ENCODE measurements around the gene HOXA6.

Gene HOXA6

DNA sequence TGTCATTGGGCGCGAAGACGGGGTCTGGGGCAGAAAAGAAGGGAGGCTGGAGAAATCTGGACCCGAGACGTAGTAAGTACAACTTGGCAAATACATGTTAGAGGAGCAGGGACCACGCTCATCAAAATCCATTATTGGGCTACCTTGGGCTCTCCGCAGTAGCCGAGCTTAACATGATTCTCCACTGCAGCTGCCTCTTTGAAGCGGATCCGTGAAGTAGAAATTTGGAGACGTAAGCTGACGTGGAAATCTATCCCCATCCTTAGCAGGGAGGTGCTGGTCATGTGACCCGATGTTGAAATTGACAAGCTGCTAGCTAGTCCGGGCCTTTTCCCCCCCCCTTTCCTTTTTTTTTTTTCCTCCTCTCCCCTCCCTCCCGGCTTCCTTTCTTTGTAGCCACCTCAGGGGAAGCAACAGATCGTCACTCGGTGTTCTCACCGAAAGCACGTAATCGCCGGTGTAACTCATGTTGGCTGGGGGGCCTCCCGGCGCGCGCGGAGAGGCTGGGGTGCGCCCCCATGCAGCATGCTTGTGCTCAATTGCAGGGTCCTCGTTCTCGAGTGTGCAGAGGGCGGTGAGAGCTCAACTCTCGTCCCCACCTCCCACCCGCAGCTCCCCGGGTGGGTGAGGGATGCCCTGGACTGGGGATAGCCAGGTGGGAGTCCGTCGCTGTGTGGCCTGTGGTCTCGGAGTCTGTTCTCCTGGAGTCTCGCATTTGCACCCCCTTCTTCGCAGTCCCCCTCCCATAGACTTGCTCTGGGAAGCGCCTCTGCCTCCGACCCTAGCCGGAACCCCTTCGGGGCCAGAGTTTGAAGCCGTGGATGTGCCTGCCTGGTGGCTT lies 37.7 kb upstream of the HOXA6 start, which contains the start of gene HOXA11:
Gene HOXA11 (minus strand): TSS at position 220 of the 841 bp plus-strand sequence. CDS start 88 bp downstream, at position 132.
- in situ Hi-C loops (cut with MboI; ENCODE audit: low sequenced_read_pairs) = no loop called here

DNA sequence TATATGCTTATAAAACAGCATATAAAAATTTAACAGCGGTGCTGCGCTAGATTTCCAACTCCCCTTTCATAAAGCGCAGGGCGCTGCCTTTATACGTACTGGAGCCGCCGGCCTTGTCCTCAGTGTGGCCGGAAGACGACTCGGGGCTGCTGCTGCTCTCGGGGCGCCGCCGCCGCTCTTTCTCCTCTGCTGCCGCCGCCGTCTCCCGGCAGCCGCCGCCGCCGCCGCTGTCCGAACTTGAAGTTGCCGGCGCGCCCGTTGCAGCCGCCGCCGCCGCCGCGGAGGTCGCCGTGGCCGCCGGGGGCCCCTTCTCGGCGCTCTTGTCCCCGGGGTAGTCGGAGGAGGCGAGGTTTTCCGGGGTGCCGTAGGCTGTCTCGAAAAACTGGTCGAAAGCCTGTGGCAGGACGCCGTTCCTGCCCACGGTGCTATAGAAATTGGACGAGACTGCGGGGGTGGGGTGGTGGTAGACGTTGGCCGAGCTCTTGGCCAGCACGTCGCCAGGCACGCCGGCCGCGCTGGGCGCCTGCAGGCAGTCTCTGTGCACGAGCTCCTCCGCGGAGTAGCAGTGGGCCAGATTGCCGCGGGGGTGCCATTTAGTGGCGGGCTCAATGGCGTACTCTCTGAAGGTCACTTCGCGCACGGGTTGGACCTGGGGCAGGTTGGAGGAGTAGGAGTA lies 36.9 kb upstream of the HOXA6 start:
- in situ Hi-C loops (cut with MboI; ENCODE audit: low sequenced_read_pairs) = no loop called here

DNA sequence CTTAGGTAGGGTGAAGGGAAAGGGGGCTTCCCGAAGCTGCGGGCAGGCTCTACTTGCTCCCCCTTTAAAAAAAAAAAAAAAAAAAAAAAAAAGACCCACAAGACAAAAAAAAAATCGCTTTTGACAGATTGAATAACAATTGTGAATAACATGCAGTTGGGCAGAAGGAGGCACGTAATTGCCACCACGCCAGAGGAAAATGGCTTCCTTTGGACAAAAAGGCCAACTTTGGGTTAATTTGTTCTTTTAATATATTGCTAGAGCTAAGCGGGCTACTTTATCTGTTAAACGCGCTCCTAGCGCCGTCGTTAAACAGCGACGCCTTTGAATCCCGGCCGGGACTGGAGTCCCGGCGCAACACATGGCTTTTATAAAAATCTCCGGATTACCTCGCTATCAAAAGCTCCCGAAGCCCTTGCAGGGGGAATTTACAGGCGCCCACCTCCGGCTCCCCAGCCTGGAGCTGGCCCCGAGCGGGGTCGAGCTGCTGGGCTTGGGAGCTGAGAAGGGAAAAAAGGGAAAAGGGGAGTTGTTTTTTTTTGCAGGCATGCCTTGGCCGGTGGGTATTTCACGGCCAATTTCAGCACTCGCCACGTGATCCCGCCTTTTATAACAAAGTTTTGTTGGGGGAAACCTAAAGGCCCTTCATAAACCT lies 36.2 kb upstream of the HOXA6 start:
- in situ Hi-C loops (cut with MboI; ENCODE audit: low sequenced_read_pairs) = no loop called here

DNA sequence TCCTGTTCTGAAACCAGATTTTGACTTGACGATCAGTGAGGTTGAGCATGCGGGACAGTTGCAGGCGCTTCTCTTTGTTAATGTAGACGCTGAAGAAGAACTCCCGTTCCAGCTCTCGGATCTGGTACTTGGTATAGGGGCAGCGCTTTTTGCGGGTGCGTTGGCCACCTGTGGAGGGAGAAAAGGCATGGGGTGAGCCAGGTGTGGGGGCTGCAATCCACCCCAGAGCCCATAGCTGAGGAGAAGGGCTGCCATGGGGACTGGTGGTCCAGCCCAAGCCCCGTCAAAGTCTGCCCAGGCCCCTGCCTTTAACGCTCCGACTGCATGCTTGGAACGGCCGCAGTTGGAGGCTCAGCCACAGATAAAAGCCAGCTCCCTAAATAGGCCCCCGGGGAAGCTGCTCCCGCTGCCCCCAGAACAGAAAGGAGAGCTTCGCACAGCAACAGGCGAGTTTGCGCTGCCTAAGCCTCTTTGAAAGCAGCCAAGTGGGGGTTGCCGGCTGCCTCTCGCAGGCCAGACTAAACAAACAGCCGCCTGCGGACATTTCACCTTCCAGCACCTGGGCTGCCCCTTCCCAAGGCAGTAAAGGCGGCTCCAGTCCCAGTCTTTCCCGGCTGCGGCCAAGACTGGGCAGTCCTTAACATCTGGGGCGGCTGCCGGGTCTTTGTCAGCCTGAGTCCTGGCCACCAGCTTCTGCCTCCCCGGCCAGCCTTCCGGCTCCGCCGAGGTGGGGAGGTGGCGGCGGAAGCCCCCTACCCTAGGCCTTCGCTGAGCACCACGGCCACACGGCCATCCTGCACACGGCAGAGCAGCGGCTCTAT lies 35.5 kb upstream of the HOXA6 start:
- in situ Hi-C loops (cut with MboI; ENCODE audit: low sequenced_read_pairs) = no loop called here

DNA sequence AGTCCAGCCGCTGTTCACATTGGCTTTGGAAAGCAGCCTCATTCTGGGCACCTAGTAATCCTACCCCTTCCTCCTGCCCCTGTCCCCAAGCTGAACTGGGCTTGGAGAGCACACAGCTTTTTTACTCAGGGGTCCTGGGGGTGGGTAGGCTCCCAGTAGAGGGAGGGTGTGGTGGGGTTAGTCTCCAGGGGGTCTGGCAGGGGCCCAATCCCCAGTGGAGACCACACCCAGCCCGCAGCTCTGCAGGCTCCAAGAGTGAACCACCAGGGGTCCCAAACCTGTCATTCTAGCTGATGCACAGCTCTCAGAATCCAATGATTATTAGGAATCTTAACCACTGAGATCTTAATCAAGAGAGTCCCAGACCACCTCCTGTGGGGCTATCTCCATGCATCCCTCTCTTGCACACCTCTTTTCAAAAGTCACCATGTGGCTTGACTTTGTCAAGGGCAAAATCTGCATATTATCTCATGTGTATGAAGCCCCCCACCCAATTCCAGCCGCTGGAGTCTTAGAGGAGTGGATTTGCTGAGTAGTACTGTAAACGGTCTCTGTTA lies 34.8 kb upstream of the HOXA6 start:
- in situ Hi-C loops (cut with MboI; ENCODE audit: low sequenced_read_pairs) = no loop called here

DNA sequence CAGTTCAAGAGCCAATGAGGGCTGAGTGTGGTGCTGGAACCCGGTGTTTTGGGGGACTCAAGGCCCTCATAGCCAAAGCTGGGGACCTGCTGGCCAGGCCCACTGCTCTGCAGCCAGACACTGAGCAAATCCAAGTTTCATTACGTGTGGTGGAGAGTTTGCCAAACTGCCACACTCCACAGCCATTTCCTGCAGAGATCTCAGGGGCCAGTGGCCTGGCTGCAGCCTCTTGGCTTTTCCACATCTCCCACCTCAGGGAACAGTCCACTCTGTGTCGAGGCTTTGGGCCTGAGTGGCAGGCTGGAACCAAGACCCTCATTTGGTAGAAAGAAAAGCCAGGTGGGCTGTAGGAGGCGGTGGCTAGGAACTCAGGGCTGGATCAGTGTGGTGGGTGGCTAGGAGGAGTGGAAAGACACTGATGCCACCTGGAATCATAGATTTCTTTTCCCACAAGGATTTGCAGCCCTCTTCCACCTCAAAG lies 34.3 kb upstream of the HOXA6 start:
- in situ Hi-C loops (cut with MboI; ENCODE audit: low sequenced_read_pairs) = no loop called here

DNA sequence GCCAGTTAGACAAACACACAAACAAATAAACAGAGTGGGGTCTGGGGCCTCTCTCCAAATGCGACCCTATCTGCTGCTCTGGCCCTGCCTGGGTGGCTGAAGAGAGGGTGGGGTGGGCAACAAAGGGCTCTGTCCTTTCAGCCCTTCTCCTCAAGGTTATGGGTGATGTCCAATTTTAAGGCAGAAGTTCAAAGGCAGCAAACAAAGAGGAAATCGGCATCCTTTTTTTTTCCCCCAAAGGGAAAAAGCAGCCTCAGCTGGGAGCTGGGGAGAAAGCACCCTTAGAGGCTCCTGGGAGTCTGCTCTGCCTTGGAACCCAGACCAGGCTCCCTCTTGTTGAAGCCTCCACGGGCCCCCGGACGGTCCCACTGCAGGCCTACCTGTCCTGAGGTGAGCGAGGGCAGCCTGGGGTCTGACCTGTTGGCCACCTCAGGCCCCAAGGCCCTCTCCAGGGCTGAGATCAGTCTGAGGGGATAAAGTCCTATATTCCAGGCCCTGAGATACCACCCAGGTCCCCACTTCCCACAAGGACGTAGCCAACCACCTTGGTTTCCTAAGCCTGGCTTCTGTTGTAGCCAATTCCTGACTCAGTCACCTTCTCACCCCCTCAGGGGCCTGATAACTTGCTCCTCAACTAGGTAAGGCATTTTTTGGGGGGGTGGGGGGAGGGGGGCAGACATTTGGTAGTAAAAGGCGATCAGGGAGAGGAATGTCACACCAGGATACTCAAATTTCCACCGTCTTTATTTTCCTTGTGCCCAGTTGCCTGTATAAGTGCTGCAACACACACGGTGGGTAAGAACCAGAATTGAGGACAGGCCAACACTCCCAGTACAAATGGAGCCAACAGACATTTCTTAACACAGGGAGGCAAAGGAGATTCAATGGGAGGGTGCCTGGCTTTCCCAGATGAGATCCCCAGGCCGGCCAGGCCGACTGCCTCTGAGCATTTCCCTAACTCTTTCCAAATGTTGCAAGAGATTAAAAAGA lies 33.2 kb upstream of the HOXA6 start:
- in situ Hi-C loops (cut with MboI; ENCODE audit: low sequenced_read_pairs) = no loop called here

DNA sequence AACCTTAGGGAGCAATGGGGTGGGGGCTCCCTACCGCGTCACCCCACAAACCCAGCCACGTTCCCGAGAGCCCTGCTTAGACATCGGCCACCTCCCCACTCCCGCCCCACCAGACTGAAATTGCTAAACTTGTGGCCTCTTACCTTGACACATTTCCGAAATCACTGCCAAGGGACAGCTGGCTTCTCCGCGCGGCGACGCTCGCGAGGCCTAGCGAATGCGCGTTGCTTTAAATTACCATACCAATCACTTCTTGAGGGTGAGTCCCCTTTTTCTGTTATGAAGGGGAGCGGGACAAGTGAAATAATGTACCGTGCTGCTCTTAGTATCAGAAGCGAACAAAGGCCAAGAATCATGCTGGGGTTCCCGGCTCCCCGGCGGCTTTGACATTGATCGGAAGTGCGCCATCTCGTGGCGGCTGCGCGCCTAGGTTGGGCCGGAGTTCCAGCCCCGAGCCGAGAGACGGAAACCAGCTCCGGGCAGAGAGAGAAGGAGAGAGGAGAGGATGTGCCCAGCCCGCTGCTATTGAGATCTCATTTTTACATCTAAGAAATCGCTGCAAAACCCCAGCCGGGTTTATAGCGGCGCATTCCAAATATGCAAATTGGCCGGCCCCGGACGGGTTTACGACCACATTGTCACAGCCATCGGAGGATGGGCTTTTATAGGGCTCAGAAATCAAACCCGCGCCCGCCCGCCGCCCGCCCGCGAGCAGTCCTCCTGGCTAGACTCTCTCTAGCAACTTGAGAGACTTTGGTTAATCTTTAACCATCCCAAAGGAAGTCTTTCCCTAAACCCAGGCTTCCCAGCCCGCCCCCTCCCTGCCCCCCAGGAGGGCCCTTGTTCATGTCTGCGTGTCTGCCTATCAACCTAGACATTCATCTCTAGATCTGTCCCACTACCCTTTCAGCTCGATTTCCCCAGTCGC lies 32.2 kb upstream of the HOXA6 start:
- in situ Hi-C loops (cut with MboI; ENCODE audit: low sequenced_read_pairs) = no loop called here

DNA sequence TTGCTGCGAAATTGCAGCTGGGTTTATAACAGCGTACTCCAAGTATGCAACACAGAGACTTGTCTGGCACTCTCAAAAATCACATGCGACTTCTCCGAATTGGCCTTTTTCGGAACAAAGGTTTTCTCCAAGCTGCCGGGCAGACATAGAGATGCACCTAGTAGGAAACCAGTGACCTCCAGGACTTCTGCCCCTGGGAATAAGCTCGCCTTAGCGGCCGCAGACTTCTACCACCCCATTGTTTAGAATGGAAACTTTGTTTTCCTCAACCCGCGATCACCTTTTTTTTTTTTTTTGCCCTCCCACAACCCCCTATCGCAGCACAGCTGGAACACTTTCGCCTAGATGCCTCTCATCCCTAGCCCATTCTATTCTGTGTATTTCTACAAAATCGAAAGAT lies 31.5 kb upstream of the HOXA6 start:
- in situ Hi-C loops (cut with MboI; ENCODE audit: low sequenced_read_pairs) = no loop called here

DNA sequence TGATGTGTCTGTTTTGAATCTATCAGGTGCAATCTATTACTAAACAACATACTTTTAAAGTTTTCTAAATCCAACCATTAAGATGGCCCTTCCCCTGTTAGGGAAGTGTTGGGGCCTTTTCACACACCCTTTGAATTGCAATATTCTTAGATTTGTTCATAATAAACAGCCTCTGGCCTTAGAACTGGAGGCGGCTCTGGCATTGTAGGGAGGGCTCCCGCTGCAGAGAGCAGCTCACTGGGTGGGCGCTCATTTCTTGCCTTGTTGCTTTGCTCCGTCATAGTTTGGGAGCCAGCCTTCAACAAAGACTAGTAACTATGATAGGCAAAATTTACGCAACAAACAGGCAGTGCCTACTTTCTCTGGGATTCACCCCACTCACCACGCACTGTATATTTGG lies 30.8 kb upstream of the HOXA6 start:
- in situ Hi-C loops (cut with MboI; ENCODE audit: low sequenced_read_pairs) = no loop called here

DNA sequence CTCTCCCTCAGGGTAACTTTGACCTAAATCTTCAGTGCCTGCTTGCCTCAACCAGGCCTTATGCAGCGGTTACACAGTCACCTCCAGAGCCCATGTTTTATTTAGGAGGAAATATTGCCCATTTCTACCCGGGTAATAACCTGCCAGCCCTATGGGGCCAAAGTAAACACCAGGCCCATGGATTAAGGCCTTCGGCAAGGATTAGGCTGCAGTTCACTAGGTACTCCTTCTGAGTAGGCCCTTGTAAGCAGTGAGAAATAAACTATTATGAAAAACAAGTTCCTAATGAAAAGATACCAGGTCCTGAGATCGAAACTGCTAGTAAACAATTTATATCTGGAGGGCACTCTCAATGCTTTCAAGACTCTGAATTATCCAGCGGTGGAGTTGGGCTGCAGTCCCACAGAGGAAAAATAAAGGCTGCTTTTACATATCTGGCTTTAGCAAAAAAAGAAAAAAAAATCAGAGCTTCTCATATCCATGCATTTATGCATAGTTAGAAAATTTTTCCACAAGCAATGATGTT lies 30.3 kb upstream of the HOXA6 start:
- in situ Hi-C loops (cut with MboI; ENCODE audit: low sequenced_read_pairs) = no loop called here

DNA sequence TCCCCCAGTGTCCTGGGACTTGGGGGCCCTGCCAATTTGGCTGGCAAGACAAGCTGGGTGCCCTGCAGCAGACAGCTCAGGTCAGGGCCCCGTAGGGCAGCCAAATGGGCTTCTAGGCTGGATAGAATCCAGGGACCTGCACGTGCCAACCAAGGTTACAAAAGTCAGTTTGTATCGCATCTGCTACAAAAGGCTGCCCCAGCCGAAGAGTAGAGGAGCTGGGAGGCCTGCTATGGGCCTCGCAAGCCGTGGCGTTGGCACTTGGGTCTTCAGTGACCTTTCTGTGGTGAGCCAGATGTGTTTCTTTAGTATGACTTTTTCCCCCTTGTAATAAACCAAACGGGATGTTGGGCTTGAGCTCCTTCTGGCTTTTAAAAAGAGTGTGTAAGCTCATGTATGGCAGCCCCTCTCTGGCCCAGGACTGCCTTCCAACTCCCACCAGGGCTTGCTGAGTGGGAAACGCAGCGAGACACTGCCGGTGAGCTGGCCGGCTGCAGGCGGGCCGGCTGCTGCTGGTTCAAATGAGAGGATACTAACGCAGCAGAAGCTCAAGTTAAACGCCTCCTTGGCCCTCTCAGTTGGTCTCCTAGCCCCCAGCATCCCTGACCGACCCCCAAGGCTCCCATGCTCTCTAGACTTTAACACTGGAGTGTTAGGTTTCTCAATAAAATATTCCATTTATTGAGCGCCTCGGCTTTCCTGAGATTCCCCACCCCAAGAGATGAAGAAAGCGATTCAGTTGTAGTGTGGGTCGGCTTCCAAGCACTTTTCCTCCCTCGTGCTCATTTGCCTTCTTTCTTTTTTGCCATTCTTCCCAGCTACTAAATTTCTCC lies 29.6 kb upstream of the HOXA6 start:
- in situ Hi-C loops (cut with MboI; ENCODE audit: low sequenced_read_pairs) = no loop called here

DNA sequence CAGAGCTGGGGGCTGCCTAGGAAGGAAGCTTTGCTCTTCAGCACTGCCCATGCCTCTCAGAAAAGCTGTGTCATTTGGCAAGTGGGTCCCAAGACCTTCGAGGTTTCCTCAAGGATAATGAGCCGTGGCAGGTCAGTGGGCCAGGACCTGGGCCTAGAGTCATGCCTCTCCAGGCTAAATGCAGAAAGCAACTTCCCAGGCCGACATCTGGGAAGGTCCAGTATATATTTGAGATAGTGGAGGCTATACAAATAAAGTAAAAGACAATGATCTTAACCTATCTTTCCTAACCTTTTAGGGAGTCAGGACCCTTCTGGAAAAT lies 28.9 kb upstream of the HOXA6 start:
- in situ Hi-C loops (cut with MboI; ENCODE audit: low sequenced_read_pairs) = no loop called here

DNA sequence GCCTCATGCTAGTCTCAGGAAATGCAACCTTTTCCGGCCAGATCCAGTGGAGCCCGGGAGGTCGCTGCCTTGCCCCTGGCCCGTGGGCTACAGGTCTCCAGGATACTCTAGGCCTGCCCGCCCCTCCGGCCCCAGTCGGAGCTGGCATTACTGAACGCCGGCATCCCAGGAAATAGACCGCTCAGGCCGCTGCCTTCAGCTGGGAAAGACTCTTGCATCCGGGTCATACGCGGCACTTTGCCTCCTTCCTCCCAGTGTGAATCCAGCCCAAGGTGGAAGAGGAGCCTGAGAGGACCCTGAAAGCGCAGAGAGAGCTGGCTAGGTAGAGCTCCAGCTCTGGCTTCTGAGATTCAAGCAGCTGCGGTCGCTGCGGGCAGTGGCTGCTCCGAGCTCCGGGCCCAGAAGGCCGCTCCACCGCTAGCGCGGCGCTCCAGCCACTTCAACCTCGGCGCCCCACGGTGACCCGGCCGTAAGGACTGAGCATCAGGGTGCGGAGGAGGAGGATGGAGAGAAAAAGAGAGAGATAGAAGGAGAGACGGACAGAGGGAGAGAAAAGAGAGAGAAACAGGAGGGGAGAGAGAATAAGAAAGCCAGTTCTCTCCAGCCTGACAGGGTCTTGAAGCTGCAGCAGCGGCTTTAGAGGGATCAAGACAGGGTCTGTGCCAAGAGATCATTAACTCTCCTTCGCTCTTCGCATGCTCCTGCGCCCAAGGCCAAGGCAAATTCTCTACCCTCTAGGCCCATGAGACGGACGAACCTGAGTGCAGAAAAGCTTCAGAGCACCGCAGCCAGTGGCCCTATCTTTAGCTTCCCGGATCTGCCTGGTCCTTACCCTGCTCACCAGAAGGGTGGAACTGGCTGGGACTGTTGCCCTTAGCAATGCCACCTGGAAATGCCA lies 28.3 kb upstream of the HOXA6 start:
- in situ Hi-C loops (cut with MboI; ENCODE audit: low sequenced_read_pairs) = no loop called here

DNA sequence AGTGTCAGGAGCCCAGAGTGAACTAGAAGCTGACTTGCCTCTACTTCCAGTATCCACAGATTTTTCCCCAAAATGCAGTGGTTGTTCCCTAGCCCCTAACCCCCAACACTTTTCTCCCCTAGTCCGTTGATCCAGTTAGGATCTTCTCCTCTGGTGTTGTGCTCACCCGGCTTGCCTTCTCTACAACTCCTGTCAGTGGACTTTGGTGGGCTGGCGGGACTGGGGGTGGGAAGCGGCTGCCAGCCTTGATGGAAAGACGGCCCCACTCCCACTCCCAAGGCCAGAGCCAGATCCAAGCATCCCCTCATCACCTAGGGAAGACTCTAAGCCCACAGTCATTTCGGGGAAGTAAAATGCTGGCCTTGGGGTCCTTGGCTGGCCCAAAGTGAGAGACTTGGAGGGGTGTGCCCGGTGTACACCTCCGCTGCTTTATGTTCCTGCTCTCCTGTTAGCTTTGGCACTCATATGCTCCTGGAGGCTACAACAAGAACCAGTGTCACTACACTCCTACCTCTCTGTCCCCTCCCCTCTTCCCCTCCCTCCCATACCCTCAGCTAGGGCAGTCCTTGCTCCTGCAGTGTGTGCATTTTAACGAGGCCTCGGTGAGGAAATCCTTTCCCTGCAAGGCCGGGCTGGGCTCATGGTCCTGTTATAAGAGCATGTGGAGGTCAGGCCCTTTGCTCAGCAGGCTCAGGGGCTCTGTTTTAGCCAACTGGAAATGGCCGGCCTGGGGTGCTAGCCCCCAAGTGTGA lies 27.5 kb upstream of the HOXA6 start:
- in situ Hi-C loops (cut with MboI; ENCODE audit: low sequenced_read_pairs) = no loop called here

Measured in hTERT RPE-1 (cell line).